H9 (cell line): ENCODE measurements around the gene ADGRL3. TPM values are rescaled to one million over a fixed set of nuclear protein-coding genes. Genes with fewer than 3 reads are reported as not detected.

Experiments used
- DNase-seq: peaks from one replicate; pipeline ENCODE4 v3.0.0-alpha.2; 2017
- H2AFZ ChIP-seq: one replicate; pipeline ENCODE4 v1.6.1; 2013; ENCODE audit warnings: mild to moderate bottlenecking, low read length, control low read depth, moderate library complexity
- H2AK5ac ChIP-seq: 2 replicates; pipeline ENCODE4 v1.6.1; 2013; ENCODE audit warnings: low read length, control low read depth, mixed read lengths; ENCODE audit not compliant: insufficient read length
- H2BK120ac ChIP-seq: one replicate; pipeline ENCODE4 v1.6.1; 2013; ENCODE audit warnings: low read depth, mild to moderate bottlenecking, low read length, control low read depth, inconsistent platforms; ENCODE audit not compliant: poor library complexity, severe bottlenecking
- H2BK12ac ChIP-seq: 2 replicates; pipeline ENCODE4 v1.6.1; 2013; ENCODE audit warnings: low read length, control low read depth, mixed read lengths, low read depth; ENCODE audit not compliant: insufficient read length
- H2BK15ac ChIP-seq: 2 replicates; pipeline ENCODE4 v1.6.1; 2013; ENCODE audit warnings: low read depth, low read length, control low read depth
- H2BK20ac ChIP-seq: one replicate; pipeline ENCODE4 v1.6.1; 2013; ENCODE audit warnings: low read depth, mild to moderate bottlenecking, low read length, control low read depth, inconsistent platforms; ENCODE audit not compliant: poor library complexity, severe bottlenecking
- H2BK5ac ChIP-seq: 2 replicates; pipeline ENCODE4 v1.6.1; 2013; ENCODE audit warnings: low read length, control low read depth, mixed read lengths; ENCODE audit not compliant: insufficient read length
- H3K14ac ChIP-seq: 2 replicates; pipeline ENCODE4 v1.6.1; 2013; ENCODE audit warnings: low read length, control low read depth; ENCODE audit not compliant: insufficient read depth
- H3K18ac ChIP-seq: 2 replicates; pipeline ENCODE4 v1.6.1; 2013; ENCODE audit warnings: low read depth, mild to moderate bottlenecking, mixed read lengths, low read length, control low read depth; ENCODE audit not compliant: insufficient read length
- H3K23ac ChIP-seq: 2 replicates; pipeline ENCODE4 v1.6.1; 2013; ENCODE audit warnings: low read length, control low read depth, mixed read lengths, low read depth; ENCODE audit not compliant: insufficient read length
- H3K23me2 ChIP-seq: 2 replicates; pipeline ENCODE4 v1.6.1; 2013; ENCODE audit warnings: low read depth, mild to moderate bottlenecking, mixed read lengths, low read length, control low read depth; ENCODE audit not compliant: insufficient read length, poor library complexity, severe bottlenecking
- H3K27ac ChIP-seq: 2 replicates; pipeline ENCODE4 v1.5.1; 2013; ENCODE audit warnings: low read length, control low read depth, mixed read lengths, low read depth; ENCODE audit not compliant: insufficient read length
- H3K27me3 ChIP-seq: 2 replicates; pipeline ENCODE4 v1.6.1; 2013; ENCODE audit warnings: low read length, control low read depth, inconsistent platforms; ENCODE audit not compliant: insufficient read depth
- H3K4ac ChIP-seq: 2 replicates; pipeline ENCODE4 v1.6.1; 2013; ENCODE audit warnings: low read depth, mild to moderate bottlenecking, control low read depth, inconsistent platforms, low read length, moderate library complexity
- H3K4me1 ChIP-seq: 2 replicates; pipeline ENCODE4 v1.6.1; 2013; ENCODE audit warnings: low read length, control low read depth, inconsistent platforms; ENCODE audit not compliant: insufficient read depth
- H3K4me2 ChIP-seq: 2 replicates; pipeline ENCODE4 v1.6.1; 2013; ENCODE audit warnings: low read length, control low read depth, mixed read lengths; ENCODE audit not compliant: insufficient read length, insufficient read depth
- H3K56ac ChIP-seq: 2 replicates; pipeline ENCODE4 v1.6.1; 2013; ENCODE audit warnings: low read depth, mild to moderate bottlenecking, mixed read lengths, low read length, control low read depth; ENCODE audit not compliant: insufficient read length
- H3K79me1 ChIP-seq: 2 replicates; pipeline ENCODE4 v1.6.1; 2013; ENCODE audit warnings: low read depth, mild to moderate bottlenecking, moderate library complexity, low read length, control low read depth, inconsistent platforms; ENCODE audit not compliant: insufficient read depth, poor library complexity, severe bottlenecking
- H3K79me2 ChIP-seq: 2 replicates; pipeline ENCODE4 v1.6.1; 2013; ENCODE audit warnings: low read length, control low read depth, inconsistent platforms; ENCODE audit not compliant: insufficient read depth
- H3K9ac ChIP-seq: 2 replicates; pipeline ENCODE4 v1.6.1; 2013; ENCODE audit warnings: low read length, control low read depth, mixed read lengths; ENCODE audit not compliant: insufficient read length; ENCODE audit errors: extremely low read depth
- H3K9me3 ChIP-seq: one replicate; pipeline ENCODE4 v1.6.1; 2013; ENCODE audit warnings: low read depth, low read length, inconsistent platforms; ENCODE audit not compliant: control insufficient read depth
- H3T11ph ChIP-seq: one replicate; pipeline ENCODE4 v1.6.1; 2013; ENCODE audit warnings: mild to moderate bottlenecking, low read length, control low read depth, inconsistent platforms
- H4K20me1 ChIP-seq: one replicate; pipeline ENCODE4 v1.6.1; 2013; ENCODE audit not compliant: control insufficient read depth, insufficient read length, insufficient read depth
- H4K5ac ChIP-seq: 2 replicates; pipeline ENCODE4 v1.6.1; 2013; ENCODE audit warnings: low read depth, mild to moderate bottlenecking, mixed read lengths, low read length, control low read depth; ENCODE audit not compliant: insufficient read length
- H4K8ac ChIP-seq: replicated peaks from 2 replicates; pipeline ENCODE4 v1.6.1; 2013; ENCODE audit warnings: low read length, control low read depth, mixed read lengths, low read depth; ENCODE audit not compliant: insufficient read length
- H4K91ac ChIP-seq: 2 replicates; pipeline ENCODE4 v1.6.1; 2013; ENCODE audit warnings: low read depth, mild to moderate bottlenecking, moderate library complexity, mixed read lengths, low read length, control low read depth; ENCODE audit not compliant: insufficient read length
- H3K27ac Mint-ChIP-seq, 3 experiments: 2 replicates in 2 of 3; 3 replicates in 1 of 3; pipeline ENCODE4 v1.8.0; 2020 to 2021; ENCODE audit warnings: mixed read lengths in 3 of 3, mild to moderate bottlenecking in 1 of 3, moderate library complexity in 1 of 3
- H3K27me3 Mint-ChIP-seq: 2 replicates; pipeline ENCODE4 v1.8.0; 2021; ENCODE audit warnings: low read depth, mild to moderate bottlenecking, moderate library complexity, mixed read lengths
- H3K36me3 Mint-ChIP-seq, 3 experiments: 2 replicates in 2 of 3; 3 replicates in 1 of 3; pipeline ENCODE4 v1.8.0; 2020 to 2021; ENCODE audit warnings: low read depth in 3 of 3, mixed read lengths in 3 of 3; ENCODE audit not compliant: insufficient read depth in 1 of 3
- H3K4me1 Mint-ChIP-seq, 2 experiments: 2 replicates each; pipeline ENCODE4 v1.8.0; 2020; ENCODE audit warnings: mixed read lengths in 2 of 2
- H3K4me3 Mint-ChIP-seq, 2 experiments: 2 replicates in 1 of 2; 3 replicates in 1 of 2; pipeline ENCODE4 v1.8.0; 2020 to 2021; ENCODE audit warnings: mild to moderate bottlenecking in 2 of 2, mixed read lengths in 2 of 2, moderate library complexity in 1 of 2
- H3K9me3 Mint-ChIP-seq, 2 experiments: 2 replicates in 1 of 2; 3 replicates in 1 of 2; pipeline ENCODE4 v1.8.0; 2020; ENCODE audit warnings: mild to moderate bottlenecking in 2 of 2, mixed read lengths in 2 of 2, moderate library complexity in 1 of 2
- WGBS: extraction: QIAGEN DNeasy Blood & Tissue Kit; methylation state at CpG from one replicate; pipeline ENCODE4 v1.1.7; 2013; ENCODE audit warnings: missing lambda C conversion rate, low lambda C conversion rate, mixed read lengths; ENCODE audit not compliant: insufficient read length; ENCODE audit errors: extremely low coverage; 5-methylcytosine and 5-hydroxymethylcytosine counted together
- total RNA-seq: library from RNA; stranded (reverse); gene quantifications from 2 replicates; pipeline ENCODE4 v1.2.1, GENCODE V29; 2021
- TF ChIP-seq, protein P1 (sequence below): fragments of 200-600 bp; sonication (generic); conservative IDR thresholded peaks from 3 replicates; pipeline ENCODE4 v1.8.0; 2021; ENCODE audit warnings: antibody characterized with exemption, mild to moderate bottlenecking

ADGRL3 gene
- total RNA-seq, 1 experiment from 2014 or later: 5.9 TPM

DNA sequence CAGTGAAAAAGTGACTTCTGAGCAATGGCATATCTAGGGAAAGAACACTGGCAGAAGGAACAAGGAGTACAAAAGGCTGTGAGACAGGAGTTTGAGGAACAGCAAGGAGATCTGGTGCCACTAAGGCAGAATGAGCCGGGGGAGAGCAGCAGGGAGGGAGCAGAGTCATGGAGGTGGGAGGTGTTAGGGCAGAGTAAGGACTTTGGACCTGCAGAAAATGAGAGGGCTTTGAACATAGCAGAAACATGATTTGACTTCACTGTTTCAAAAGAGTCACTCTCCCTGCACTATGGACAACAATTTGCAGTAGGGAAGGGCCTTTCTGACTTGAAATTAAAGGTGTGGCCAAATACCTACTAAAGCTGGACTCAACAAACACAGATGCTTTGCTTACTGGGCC, 356.2 kb downstream of the ADGRL3 start:
- Histone ChIP-seq H3K4me2 (no peak overlapping the region), H3T11ph (no peak overlapping the region), H2AFZ (no peak overlapping the region), H3K23ac (no peak overlapping the region), H3K23me2 (no peaks in the 10 kb centered on the region), H3K9ac (no peak overlapping the region), H4K5ac (no peak overlapping the region), H3K4me1 (no peaks in the 10 kb centered on the region), H3K79me2 (no peaks in the 10 kb centered on the region), H2BK12ac (no peak overlapping the region), H2BK15ac (no peak overlapping the region), H4K91ac (no peak overlapping the region), H3K4ac (no peak overlapping the region), H3K27ac (no peak overlapping the region), H3K79me1 (no peaks in the 10 kb centered on the region), H2BK120ac (no peak overlapping the region), H2BK20ac (no peak overlapping the region), H3K9me3 (no peaks in the 10 kb centered on the region), H3K56ac (no peak overlapping the region), H2BK5ac (no peak overlapping the region), H3K14ac (no peak overlapping the region), H3K27me3 (no peaks in the 10 kb centered on the region), H4K20me1 (no peaks in the 10 kb centered on the region), H4K8ac (no peak overlapping the region), H3K18ac (no peak overlapping the region), H2AK5ac (no peak overlapping the region)
- TF ChIP-seq, protein P1, sequence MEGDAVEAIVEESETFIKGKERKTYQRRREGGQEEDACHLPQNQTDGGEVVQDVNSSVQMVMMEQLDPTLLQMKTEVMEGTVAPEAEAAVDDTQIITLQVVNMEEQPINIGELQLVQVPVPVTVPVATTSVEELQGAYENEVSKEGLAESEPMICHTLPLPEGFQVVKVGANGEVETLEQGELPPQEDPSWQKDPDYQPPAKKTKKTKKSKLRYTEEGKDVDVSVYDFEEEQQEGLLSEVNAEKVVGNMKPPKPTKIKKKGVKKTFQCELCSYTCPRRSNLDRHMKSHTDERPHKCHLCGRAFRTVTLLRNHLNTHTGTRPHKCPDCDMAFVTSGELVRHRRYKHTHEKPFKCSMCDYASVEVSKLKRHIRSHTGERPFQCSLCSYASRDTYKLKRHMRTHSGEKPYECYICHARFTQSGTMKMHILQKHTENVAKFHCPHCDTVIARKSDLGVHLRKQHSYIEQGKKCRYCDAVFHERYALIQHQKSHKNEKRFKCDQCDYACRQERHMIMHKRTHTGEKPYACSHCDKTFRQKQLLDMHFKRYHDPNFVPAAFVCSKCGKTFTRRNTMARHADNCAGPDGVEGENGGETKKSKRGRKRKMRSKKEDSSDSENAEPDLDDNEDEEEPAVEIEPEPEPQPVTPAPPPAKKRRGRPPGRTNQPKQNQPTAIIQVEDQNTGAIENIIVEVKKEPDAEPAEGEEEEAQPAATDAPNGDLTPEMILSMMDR: no peak
- Mint-ChIP-seq H3K9me3 (no peaks in the 10 kb centered on the region), H3K4me3 (no peak overlapping the region), H3K27me3 (no peaks in the 10 kb centered on the region; the same call in 1 of the 2 replicates), H3K27ac (peak overlapping the region in 1 of 3 experiments; percentile 74; a peak in 2 of 7 replicates), H3K4me1 (peaks cover 27 to 37% of the 10 kb centered on the region in 2 experiments), H3K36me3 (no peaks in the 10 kb centered on the region)
- no peak for DNase-seq
- WGBS: no CpG with 5 or more reads among the region's 1 CpG
